Inferior parietal cortex (tissue), 1 donor: ENCODE results near the gene NEAT1.

Source experiments
- DNase-seq: peaks from one replicate; pipeline ENCODE4 v3.0.0-alpha.2; 2016; ENCODE audit errors: extremely low spot score

NEAT1 gene

DNA sequence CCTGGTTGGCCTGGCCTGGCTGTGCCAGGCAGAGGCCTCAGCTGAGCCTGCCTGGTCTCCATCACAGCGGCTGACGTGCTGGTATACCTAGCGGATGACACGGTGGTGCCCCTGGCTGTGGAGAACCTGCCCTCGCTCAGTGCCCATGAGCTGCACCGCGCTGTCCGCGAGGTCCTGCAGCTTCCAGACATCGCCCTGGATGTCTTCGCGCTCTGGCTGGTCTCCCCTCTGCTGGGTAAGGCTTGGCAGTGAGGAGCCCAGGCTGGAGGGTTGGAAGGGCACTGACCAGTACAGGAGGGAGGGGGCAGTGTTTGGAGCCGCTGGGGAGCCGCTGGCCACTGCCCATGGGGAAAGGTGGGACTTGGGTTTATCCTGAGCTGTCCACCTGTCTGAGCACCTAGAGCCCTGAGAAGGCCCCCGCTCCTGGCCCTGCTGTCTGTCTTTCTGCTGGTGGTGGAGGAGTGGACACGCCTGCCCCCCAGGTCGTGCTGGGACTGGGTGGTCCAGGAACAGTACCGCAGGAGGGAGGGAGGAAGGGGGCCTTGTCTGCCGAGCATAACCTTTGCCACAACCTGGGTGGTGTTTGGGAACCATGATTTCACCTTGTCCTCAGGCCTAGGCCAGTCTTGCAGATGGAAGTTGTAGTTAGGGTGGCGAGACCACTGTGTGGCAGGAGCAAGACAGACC lies 33.2 kb upstream of the NEAT1 start:
- no peak for DNase-seq

DNA sequence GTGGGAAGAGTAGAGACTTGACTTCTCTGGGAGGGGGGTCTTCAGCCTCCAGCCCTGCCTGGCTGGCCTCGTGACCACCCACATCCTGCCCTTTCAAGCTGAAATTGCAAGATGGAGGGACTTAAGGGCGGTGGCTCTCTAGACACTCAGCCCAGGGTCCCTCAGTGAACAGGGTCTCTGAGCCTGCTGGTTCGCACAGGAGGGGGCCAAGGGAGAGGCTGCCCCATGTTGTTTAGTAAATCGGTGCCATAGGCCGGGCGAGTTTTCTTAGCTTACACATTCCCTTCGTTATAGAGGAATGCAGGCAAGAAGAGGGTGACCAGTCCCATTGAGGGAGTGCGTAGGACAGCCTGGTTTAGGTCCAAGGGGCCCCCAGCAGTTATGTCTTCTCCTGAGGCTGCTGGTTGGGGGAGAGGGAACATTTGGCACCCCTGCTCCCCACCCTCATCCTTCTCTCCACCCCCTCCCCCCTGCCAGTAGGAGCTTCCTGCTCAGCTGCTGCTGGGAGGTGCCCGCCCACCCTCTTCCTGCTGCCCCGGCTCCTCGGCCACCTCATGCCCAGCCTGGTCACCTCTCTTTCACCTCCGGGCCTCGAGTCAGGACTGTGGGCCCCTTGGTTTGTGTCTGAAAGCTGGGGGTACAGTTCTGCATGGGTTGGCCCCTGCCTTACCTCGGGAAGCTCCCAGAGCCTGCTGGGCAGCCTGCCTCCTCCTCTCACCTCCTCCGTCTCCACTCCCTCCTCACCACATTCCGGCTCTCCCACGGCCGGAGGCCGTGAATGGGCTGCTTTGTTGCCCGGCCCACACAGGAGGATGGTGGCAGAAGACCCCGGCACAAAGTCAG lies 32.3 kb upstream of the NEAT1 start:
- no peak for DNase-seq

GRCh38 chr11:65390996-65391395 lies 31.6 kb upstream of the NEAT1 start:
- DNase-seq = no peak

GRCh38 chr11:65392186-65392829 lies 30.3 kb upstream of the NEAT1 start:
- no peak for DNase-seq

DNA sequence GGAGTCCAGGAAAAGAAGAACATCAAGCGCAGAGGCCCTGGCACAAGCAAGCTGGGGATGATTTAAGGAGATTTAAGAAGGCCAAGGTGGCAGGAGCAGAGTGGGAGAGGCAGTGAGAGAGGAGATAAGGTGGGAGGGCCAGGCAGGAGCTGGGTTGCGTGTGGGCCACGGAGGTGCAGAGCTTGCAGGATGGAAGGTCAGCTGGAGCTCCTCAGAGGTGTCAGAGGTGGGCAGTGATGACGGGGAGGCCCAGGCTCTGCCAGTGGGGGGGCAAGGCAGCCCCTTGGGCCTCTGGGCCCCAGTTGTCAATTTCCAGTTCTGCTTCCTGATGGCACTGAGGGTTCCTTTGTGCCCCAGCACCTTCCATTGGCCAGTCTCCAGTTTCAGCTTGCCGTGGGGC lies 29.7 kb upstream of the NEAT1 start:
- no peak for DNase-seq

DNA sequence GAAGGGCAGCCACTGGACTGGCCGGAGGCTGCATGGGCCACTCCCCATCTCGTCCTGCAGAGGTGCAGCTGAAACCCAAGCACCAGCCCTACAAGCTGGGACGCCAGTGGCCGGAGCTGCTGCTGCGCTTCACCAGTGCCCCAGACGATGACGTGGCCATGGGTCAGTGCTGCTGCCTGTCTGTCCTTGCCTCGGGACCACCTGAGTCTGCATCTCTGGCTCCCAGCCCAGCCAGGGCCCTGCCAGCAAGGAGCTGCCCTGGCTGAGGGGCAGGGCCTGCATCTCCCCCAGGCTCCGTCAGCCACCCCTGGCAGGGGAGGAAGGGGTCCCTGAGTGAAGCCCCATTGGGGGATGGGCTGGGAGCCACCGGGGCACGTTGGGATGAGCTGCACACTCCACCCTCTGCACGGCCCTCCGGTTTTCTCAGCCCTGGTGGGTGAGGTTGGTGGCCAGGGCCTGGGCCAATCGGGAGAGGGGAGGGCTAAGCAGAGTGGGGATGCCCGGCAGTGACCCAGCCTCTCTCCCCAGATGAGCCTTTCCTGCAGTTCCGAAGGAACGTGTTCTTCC lies 29.0 kb upstream of the NEAT1 start:
- no peak for DNase-seq

DNA sequence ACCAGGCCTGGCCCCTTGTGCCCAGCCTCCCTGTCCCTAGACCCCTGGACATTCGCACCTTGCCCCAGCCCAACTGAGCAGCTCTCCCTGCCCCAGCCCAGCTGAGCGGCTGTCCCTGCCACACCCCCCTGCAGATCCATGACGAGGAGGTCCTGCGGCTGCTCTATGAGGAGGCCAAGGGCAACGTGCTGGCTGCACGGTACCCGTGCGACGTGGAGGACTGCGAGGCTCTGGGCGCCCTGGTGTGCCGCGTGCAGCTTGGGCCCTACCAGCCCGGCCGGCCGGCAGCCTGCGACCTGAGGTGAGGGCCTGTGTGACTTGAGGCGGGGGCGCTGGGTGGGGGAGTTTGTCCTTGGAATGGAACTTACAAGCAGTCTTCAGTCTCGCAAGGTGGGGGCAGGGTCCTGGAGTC lies 28.5 kb upstream of the NEAT1 start:
- DNase-seq = no peak

DNA sequence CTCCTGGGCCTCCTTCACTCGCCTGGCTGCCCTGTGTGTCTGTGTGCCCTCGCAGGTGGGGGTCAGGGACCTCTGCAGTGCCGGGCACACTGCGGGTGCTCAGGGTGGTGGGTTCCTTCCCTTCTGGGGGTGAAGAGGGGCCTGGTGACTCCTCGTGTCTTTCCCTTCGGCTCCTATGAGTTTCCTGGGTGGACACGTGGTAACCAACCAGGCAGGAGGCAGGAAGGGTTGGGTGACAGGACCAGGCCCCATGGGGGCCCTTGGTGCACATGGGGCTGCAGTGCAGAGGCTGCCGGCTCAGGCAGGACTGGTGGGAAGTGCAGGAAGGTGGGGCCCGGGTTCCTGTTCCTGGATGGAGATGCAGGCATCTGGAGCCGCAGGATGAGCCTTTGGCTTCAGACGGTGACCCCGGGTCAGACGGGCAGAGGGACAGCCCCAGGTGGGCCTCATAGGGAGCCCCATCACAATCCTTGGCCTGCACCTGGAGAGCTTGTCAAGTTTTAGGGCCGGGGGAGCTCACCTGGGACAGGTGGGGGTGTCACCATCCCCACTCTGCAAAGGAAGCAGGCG lies 26.6 kb upstream of the NEAT1 start:
- DNase-seq = no peak

GRCh38 chr11:65396769-65397745 lies 25.5 kb upstream of the NEAT1 start:
- no peak for DNase-seq

DNA sequence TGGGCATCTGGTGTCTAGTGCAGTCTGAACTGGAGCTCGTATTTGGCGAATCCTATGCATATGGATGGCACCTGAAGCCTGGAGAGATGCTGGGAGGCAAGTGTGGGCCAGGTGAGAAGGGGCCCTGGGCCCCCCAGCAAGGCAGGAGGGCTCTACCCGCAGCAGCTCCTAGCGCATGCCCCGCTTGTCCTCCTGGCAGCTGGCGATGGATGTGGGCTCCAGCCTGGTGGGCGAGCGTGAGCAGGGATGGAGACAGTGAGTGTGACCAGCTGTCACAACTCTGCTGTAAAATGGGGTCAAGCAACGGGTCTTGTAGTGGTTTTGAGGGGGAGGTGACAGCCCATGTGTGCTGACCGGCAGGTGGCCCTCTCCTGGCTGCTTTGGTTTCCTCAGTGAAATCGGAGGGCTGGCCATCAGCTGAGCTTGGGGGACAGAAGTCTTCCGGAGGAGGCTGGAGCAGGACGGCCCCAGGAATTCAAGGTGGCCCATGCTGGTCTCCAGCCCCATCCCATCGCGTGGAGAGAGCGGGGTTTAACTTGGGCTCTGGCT lies 24.2 kb upstream of the NEAT1 start:
- DNase-seq = no peak

GRCh38 chr11:65399249-65399648 lies 23.3 kb upstream of the NEAT1 start:
- DNase-seq = no peak

DNA sequence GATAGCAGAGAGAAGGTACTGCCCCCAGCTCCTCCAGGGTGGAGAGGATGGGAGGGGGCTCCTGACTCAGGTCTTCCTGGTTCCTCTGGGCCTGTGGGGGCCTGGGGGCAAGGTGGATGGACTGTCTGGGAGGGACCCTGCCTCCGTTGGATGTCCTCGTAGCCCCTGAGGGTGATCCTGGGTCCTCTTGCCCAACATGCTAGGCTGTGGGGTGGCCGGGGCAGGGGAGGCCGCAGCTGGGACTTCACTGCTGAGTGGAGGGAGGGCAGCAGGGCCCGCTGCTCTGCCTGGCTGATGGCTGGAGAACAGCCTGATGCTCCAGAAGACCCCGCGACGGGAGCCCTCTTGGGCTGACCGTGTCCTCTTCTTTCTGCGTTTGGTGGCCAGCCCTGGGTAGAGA lies 22.8 kb upstream of the NEAT1 start:
- DNase-seq = no peak

DNA sequence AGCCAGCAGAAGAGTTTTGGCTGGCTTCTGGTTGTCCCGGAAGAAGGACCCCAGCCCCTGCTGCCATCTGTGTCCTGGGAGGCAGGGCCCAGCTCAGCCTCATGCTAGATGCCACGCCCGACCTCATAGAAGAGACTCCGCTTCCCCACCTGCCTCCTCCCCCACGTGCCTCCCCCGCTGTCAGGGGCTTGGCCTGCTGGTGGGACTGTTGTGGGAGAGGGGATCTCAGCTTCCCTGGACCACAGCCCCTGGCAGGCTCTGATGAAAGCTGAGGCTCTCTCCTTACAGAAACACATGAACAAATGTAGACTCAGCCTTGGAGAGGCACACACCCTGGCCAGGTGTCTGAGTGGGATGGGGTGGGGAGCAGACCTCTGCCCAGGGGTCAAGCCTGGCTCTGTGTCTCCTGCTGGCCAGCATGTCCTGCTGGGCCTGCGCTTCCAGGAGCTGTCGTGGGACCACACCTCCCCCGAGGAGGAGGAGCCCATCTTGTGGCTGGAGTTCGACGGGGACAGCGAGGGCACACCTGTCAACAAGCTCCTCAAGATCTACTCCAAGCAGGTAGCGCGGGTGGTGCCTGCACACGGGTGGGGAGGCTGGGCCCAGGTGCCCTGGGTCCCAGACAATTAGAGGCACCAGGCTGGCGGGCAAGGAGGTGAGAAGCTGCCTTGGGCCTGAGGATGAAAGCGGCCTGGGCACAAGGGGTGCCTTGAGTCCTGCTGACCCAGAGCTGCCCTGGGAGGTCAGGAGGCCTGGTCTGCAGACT lies 22.1 kb upstream of the NEAT1 start:
- no peak for DNase-seq

DNA sequence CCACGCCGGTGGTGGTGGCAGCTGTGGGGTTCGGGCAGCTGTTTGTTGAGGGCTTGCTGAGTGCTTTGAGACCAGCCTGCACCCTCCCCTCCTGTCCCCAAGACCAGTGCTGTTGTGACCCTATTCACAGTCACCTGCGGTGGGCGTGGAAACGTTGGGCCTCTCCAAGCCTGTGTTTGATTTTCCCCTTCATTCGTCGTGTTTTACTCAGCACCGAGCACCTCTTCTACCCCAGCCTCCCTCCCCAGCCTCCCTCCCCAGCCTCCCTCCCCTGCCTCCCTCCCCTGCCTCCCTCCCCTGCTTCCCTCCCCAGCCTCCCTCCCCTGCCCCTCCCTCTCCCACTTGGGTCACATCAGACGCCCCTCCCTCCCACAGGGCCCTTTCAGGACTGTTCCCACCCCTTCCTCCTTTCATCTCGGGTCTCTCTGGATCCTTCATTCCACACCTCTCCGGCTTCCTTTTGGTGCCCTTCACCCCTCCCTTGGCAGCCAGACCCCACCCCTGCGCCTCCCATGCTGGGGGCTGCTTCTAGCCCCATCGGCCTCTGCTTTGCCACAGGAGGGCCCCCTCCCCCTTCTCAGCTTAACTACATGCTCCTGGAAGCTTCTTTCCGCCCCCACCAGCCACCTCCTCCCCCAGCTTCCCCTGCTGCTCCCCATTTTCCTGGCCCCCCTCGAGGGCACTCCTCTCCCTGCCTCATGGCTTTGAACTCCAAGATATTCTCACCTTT lies 21.4 kb upstream of the NEAT1 start:
- no peak for DNase-seq

- DNase-seq = no peak
These were observed 20.8 kb upstream of the NEAT1 start for GRCh38 chr11:65401803-65402248.

GRCh38 chr11:65402790-65403189 lies 19.8 kb upstream of the NEAT1 start:
- no peak for DNase-seq

GRCh38 chr11:65403607-65404121 lies 18.9 kb upstream of the NEAT1 start:
- no peak for DNase-seq

DNA sequence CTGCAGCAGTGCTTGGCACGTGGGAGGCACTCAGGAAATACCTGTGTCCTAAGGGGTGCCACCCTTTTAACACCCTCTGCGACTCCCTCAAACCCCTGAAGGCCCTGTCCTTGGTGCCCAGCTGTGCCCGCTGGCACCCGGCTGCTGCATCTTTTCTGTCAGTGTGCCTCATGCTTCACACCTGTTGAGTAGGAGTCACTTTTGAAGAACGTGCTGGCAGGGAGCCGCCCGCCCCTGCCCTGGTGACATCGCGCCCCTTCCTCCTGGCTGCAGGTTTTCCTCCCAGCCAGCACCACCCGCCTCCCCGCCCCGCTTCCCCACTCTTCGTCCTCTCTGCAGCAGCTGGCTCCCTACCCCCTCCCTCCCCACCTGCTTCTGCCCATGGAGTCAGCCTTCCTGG lies 18.4 kb upstream of the NEAT1 start:
- DNase-seq = no peak
